ENCODE results near the gene GDAP2. TPM values are rescaled to one million over a fixed set of nuclear protein-coding genes. Genes with fewer than 3 reads are reported as not detected.

GDAP2 gene
- total RNA-seq, 1 experiment from 2014 or later, result 14.5 TPM

- TF ChIP-seq CTCF (IDR thresholded peaks at IDR 0.05) (no peak), TCF7L2 (IDR thresholded peaks at IDR 0.05; ENCODE audit: low read depth, low read length) (no peak), POLR2AphosphoS5 (IDR thresholded peaks at IDR 0.05; ENCODE audit: low read depth, low read length) (no peak), SIN3A (IDR thresholded peaks at IDR 0.05; ENCODE audit: borderline replicate concordance, insufficient read depth, low read depth, low read length) (no peak)
- TF ChIP-seq, protein P1, sequence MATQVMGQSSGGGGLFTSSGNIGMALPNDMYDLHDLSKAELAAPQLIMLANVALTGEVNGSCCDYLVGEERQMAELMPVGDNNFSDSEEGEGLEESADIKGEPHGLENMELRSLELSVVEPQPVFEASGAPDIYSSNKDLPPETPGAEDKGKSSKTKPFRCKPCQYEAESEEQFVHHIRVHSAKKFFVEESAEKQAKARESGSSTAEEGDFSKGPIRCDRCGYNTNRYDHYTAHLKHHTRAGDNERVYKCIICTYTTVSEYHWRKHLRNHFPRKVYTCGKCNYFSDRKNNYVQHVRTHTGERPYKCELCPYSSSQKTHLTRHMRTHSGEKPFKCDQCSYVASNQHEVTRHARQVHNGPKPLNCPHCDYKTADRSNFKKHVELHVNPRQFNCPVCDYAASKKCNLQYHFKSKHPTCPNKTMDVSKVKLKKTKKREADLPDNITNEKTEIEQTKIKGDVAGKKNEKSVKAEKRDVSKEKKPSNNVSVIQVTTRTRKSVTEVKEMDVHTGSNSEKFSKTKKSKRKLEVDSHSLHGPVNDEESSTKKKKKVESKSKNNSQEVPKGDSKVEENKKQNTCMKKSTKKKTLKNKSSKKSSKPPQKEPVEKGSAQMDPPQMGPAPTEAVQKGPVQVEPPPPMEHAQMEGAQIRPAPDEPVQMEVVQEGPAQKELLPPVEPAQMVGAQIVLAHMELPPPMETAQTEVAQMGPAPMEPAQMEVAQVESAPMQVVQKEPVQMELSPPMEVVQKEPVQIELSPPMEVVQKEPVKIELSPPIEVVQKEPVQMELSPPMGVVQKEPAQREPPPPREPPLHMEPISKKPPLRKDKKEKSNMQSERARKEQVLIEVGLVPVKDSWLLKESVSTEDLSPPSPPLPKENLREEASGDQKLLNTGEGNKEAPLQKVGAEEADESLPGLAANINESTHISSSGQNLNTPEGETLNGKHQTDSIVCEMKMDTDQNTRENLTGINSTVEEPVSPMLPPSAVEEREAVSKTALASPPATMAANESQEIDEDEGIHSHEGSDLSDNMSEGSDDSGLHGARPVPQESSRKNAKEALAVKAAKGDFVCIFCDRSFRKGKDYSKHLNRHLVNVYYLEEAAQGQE (IDR thresholded peaks at IDR 0.05; ENCODE audit: insufficient read depth in 1 of 2, low read depth in 2 of 2, low read length in 1 of 2), result no peak
- H3K27me3 ChIP-seq (ENCODE audit: control insufficient read depth, insufficient read depth, low read length), result no peaks in the 10 kb centered on the region
- H3K27ac ChIP-seq (ENCODE audit: low read length), result peak overlapping the region; percentile 86
- no peaks in the 10 kb centered on the region for H3K9me3 ChIP-seq (ENCODE audit: control insufficient read depth, insufficient read depth, low read depth, low read length)
- ChIA-PET CTCF (no interaction called here), POLR2A (no interaction called here)
- H3K4me1 ChIP-seq (ENCODE audit: control insufficient read depth, insufficient read depth, low read length), result peaks cover 10% of the 10 kb centered on the region; the same call in 1 of the 2 replicates
- intact Hi-C loops (cut with micrococcal nuclease; ENCODE audit: unreplicated experiment), result no loop called here
- H3K36me3 ChIP-seq (ENCODE audit: control insufficient read depth, insufficient read depth, low read length), result peaks cover 26% of the 10 kb centered on the region
- no peak for DNase-seq (ENCODE audit: low read depth, low spot score)
- in situ Hi-C loops (cut with HindIII; ENCODE audit: low pct_unique_long_range_greater_than_20kb, low sequenced_read_pairs), result no loop called here
- ATAC-seq, result no peak
- TSS peak; percentile 77 for BruUV-seq (replicated peaks)
- H3K4me3 ChIP-seq (ENCODE audit: low read depth in 2 of 2, low read length in 2 of 2), result peak overlapping the region; percentile 86 to 98
Measured at GRCh38 chr1:117930484-117930883, 1.1 kb upstream of the GDAP2 start.

DNA sequence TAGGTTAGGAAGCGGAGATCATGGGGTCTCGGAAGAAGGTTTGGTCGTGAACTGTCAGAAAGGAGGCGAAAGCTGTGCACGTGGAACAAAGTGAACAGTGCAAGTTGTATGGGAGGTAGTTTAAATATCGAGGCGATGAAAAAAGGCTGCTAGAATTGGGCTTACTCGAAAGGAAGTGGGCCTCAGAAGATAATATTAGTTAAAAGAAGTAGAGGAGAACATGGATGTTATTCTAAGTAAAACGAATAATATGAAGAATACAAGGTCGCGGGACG lies 689 bp upstream of the GDAP2 start:
- Histone ChIP-seq H3K4me1 (ENCODE audit: control insufficient read depth, insufficient read depth, low read length) (peaks cover 10% of the 10 kb centered on the region; the same call in 1 of the 2 replicates), H3K27ac (ENCODE audit: low read length) (peak overlapping the region; percentile 86), H3K9me3 (ENCODE audit: control insufficient read depth, insufficient read depth, low read depth, low read length) (no peaks in the 10 kb centered on the region), H3K27me3 (ENCODE audit: control insufficient read depth, insufficient read depth, low read length) (no peaks in the 10 kb centered on the region), H3K4me3 (ENCODE audit: low read depth in 2 of 2, low read length in 2 of 2) (peak overlapping the region; percentile 86 to 98), H3K36me3 (ENCODE audit: control insufficient read depth, insufficient read depth, low read length) (peaks cover 23% of the 10 kb centered on the region)
- DNase-seq (ENCODE audit: low read depth, low spot score), result no peak
- in situ Hi-C loops (cut with HindIII; ENCODE audit: low pct_unique_long_range_greater_than_20kb, low sequenced_read_pairs), result no loop called here
- intact Hi-C loops (cut with micrococcal nuclease; ENCODE audit: unreplicated experiment), result no loop called here
- ATAC-seq, result no peak
- TF ChIP-seq SIN3A (IDR thresholded peaks at IDR 0.05; ENCODE audit: borderline replicate concordance, insufficient read depth, low read depth, low read length) (no peak), CTCF (IDR thresholded peaks at IDR 0.05) (no peak), TCF7L2 (IDR thresholded peaks at IDR 0.05; ENCODE audit: low read depth, low read length) (no peak), POLR2AphosphoS5 (IDR thresholded peaks at IDR 0.05; ENCODE audit: low read depth, low read length) (no peak)
- TF ChIP-seq, protein P1 (IDR thresholded peaks at IDR 0.05; ENCODE audit: insufficient read depth in 1 of 2, low read depth in 2 of 2, low read length in 1 of 2), result no peak
- CTCF ChIA-PET, result no interaction called here
- POLR2A ChIA-PET, result no interaction called here
- BruUV-seq (replicated peaks), result no TSS peak
